Brain microvascular endothelial cell (primary cell): Measurements from ENCODE around the gene MYO1G.

Experiments
- DNase-seq: peaks from one replicate; pipeline ENCODE4 v3.0.0-alpha.2; 2020
- H3K27ac ChIP-seq: fragments of 250-450 bp; sonication (Bioruptor Pico); 2 replicates; pipeline ENCODE4 v1.5.1; 2020; ENCODE audit warnings: mild to moderate bottlenecking, moderate library complexity
- H3K27me3 ChIP-seq: fragments of 250-450 bp; sonication (Bioruptor Pico); replicated peaks from 2 replicates; pipeline ENCODE4 v1.5.1; 2020; ENCODE audit warnings: mild to moderate bottlenecking
- H3K36me3 ChIP-seq: fragments of 250-450 bp; sonication (Bioruptor Pico); replicated peaks from 2 replicates; pipeline ENCODE4 v1.5.1; 2020; ENCODE audit warnings: mild to moderate bottlenecking
- H3K4me3 ChIP-seq: 2 replicates; pipeline ENCODE4 v1.5.1; 2011; ENCODE audit warnings: low read depth, mild to moderate bottlenecking, control low read depth, low read length, moderate library complexity
- in situ Hi-C: cut with HindIII; loops from 2 replicates; pipeline ENCODE4 v1.10.0; 2017; ENCODE audit warnings: low sequenced_read_pairs, low pct_ligation_motif_present
- TF ChIP-seq, protein P1 (sequence below): IDR thresholded peaks from 2 replicates; pipeline ENCODE4 v1.5.1; 2011; ENCODE audit warnings: low read depth, mild to moderate bottlenecking, moderate library complexity, low read length, control low read depth, inconsistent platforms; ENCODE audit errors: missing control alignments

The MYO1G gene

DNA sequence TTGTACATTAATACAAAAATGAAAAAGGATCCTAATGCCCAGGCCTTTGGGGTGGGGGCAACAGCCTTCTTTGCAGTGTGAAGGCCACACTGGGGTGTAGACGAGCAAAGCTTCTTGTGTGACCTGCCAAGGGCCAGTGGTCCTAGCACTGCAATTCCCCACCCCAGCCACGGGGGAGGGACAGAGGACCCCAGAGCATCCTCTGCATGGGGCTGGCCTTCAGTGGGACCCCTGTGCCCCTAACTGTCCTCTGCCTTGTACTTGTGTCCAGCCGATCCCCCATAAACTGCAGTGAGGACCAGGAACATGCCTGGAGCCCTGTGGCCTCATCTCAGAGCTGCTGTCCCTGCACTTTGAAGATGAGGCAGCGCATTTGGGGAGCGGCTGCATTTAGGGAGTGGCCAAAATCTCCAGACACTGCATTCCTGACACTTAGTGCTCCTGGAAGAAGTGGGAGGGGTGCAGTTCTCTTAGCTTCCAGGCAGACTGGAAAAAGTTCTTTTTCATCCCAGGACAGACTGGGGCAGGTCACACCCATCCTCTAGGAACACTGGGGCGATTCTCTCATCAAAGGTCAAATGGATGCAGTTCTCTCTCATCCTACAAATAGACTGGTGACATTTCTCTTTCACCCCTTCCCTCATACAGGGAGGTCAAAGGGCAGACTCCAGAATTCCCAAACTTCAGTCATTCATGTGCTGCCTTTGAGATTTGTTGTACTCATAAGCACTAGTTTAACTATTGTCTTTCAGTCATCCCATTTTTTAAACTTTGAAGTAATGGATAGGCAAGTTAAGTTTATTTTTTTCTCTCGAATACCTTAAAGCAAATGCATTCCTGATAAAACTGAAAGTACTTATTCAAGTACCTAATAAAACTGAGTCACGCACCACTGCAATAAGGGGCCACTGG is 922 bp upstream of the MYO1G start:
- Histone ChIP-seq H3K36me3 (peaks cover 32% of the 10 kb centered on the region), H3K27ac (peak overlapping the region; percentile 75), H3K4me3 (no peak overlapping the region), H3K27me3 (no peaks in the 10 kb centered on the region)
- TF ChIP-seq, protein P1, sequence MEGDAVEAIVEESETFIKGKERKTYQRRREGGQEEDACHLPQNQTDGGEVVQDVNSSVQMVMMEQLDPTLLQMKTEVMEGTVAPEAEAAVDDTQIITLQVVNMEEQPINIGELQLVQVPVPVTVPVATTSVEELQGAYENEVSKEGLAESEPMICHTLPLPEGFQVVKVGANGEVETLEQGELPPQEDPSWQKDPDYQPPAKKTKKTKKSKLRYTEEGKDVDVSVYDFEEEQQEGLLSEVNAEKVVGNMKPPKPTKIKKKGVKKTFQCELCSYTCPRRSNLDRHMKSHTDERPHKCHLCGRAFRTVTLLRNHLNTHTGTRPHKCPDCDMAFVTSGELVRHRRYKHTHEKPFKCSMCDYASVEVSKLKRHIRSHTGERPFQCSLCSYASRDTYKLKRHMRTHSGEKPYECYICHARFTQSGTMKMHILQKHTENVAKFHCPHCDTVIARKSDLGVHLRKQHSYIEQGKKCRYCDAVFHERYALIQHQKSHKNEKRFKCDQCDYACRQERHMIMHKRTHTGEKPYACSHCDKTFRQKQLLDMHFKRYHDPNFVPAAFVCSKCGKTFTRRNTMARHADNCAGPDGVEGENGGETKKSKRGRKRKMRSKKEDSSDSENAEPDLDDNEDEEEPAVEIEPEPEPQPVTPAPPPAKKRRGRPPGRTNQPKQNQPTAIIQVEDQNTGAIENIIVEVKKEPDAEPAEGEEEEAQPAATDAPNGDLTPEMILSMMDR, result no peak
- in situ Hi-C loops, result no loop called here
- DNase-seq, result no peak

DNA sequence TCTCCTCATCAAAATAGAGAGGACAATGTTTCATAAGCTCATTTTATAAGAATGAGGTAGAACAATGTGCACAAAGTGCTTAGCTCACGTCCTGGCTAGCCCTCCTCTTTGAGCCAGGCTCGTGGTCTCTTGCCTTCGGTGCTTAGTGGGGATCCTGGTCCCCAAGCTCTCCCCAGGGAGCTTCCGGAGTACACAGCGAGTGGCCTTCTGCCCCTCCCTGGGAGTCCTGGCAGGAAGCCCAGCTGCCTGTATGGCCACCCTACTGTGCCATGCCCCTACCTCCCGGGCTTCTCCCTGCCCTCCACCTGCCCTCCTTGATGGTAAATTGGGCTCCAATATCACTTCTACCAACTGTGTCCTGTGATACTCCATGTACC is 868 bp downstream of the MYO1G start:
- DNase-seq, result no peak
- TF ChIP-seq, protein P1, result no peak
- H3K4me3 ChIP-seq, result no peak overlapping the region
- in situ Hi-C loops, result no loop called here
- H3K27ac ChIP-seq, result no peak overlapping the region
- H3K36me3 ChIP-seq, result peaks cover 16% of the 10 kb centered on the region
- peaks cover 2% of the 10 kb centered on the region for H3K27me3 ChIP-seq

DNA sequence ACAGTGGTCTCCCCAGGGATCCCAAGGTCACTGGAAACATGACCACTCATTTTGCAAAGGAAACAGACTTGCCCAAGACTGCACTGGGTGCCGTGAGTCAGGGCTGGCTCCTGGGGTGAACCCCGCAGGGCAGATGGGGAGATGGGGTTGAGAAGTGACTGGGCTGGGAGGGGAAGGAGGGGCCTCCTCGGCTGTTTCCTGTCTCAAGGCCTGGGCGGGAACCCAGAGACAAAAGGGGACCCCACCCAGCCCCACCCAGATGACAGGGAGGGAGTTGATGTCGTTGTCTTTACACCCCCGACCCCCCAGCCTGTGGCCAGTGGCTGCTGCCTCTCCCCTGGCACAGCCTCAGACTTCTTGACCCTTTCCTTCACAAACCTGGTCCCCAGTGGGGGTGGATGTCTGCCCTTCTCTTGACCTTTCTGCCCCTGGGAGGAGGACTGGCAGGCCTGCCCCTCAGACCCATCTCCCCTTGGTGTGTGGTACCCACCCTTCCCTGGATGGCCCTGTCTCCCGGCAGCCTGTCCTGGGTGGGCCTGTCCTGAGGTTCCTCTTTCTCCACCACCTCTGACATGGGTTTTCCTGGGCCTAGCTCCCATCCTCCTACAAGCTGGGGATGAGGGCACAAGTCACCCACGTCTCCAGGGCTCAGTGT is 1.4 kb downstream of the MYO1G start:
- Histone ChIP-seq H3K27ac (no peak overlapping the region), H3K4me3 (no peak overlapping the region), H3K36me3 (peaks cover 10% of the 10 kb centered on the region), H3K27me3 (peaks cover 2% of the 10 kb centered on the region)
- in situ Hi-C loops, result no loop called here
- TF ChIP-seq, protein P1, result no peak
- no peak for DNase-seq

DNA sequence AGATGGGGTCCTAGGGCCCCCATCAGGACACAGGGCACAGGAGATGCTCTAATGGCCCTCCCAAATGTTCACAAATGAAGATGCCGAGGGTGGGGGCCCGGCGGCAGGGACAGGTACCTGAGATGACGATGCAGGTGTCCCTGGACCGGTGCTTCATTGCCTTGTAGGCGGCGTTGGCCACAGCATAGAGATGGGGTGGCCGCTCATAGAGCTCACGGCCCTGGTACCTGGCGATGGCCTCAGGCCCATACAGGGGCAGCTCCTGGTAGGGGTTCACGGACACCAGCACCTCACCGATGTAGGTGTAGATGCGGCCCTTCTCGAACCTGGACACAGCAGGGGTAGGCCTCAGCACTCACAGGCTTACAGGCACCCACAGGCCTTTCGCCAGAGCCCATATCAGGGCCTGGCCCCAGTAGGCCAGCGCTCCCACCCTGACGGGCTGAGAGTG is 2.0 kb downstream of the MYO1G start:
- DNase-seq, result no peak
- Histone ChIP-seq H3K36me3 (peaks cover 7% of the 10 kb centered on the region), H3K27ac (no peak overlapping the region), H3K4me3 (no peak overlapping the region), H3K27me3 (peaks cover 2% of the 10 kb centered on the region)
- in situ Hi-C loops, result no loop called here
- TF ChIP-seq, protein P1, result no peak

DNA sequence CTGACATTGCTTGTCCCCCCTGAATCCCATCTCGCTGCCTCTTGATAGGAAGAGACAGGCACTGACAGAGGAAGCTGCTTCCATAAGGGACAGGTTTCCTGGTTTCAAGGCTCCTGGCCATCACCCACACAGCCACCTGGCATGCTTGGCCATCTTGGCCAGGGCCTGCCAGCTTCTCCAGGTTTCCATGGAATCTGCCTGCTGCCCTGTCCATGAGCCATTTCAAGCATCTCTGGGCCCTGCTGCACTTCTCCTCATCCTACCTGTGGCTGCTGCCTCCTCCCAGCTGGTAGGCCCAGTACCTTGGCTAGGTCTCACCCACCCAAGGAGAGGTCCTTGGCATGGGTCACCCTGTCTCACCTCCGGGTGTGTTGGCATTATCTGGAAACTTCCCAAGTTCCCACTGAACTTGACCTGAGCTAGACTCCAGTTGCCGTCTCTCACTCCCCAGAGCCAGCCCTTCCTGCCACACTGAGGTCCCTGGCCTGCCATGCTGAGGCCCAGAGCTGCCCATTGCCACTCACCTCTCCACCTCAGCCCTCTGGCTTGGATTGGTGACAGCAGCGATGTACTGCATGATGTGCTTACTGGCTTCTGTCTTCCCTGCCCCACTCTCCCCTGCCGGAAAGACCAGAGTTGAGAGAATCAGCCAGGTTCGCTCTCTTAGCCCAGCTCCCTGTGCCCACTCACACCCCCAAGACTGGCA is 2.6 kb downstream of the MYO1G start:
- Histone ChIP-seq H3K4me3 (no peak overlapping the region), H3K27ac (no peak overlapping the region), H3K27me3 (peaks cover 2% of the 10 kb centered on the region), H3K36me3 (peaks cover 4% of the 10 kb centered on the region)
- in situ Hi-C loops, result no loop called here
- TF ChIP-seq, protein P1, result no peak
- DNase-seq, result no peak
